SK-N-SH treated with all-trans-retinoic acid at 6 μM for 48 hours (cell line): ENCODE data around the gene BPIFB1.

ENCODE experiments used
- ATAC-seq: fragments of 200-7000 bp; cut with Tn5 transposase; 3 replicates; pipeline ENCODE4 v1.9.1; 2020; ENCODE audit warnings: mild to moderate bottlenecking, moderate library complexity
- ARNTL ChIP-seq: fragments of 450-650 bp; formaldehyde crosslinking; IDR thresholded peaks from 2 replicates; pipeline ENCODE4 v1.5.0; 2020; ENCODE audit warnings: low read depth, mild to moderate bottlenecking, moderate library complexity, borderline replicate concordance
- BACH2 ChIP-seq: fragments of 250-450 bp; sonication (Bioruptor Pico); IDR thresholded peaks from 2 replicates; pipeline ENCODE4 v1.9.0; 2021; ENCODE audit warnings: mild to moderate bottlenecking, borderline replicate concordance
- GLIS3 ChIP-seq: fragments of 250-450 bp; sonication (Bioruptor Pico); IDR thresholded peaks from 2 replicates; pipeline ENCODE4 v1.5.0; 2020; ENCODE audit warnings: mild to moderate bottlenecking, moderate library complexity
- ISL1 ChIP-seq: fragments of 250-450 bp; sonication (Bioruptor Pico); IDR thresholded peaks from 2 replicates; pipeline ENCODE4 v2.1.2; 2022; ENCODE audit warnings: mild to moderate bottlenecking, moderate library complexity
- OSR1 ChIP-seq: fragments of 250-450 bp; sonication (Bioruptor Pico); IDR thresholded peaks from 2 replicates; pipeline ENCODE4 v1.8.0; 2022; ENCODE audit warnings: moderate library complexity, mild to moderate bottlenecking, inconsistent platforms
- PPARA ChIP-seq: fragments of 250-450 bp; sonication (Bioruptor Pico); IDR thresholded peaks from 2 replicates; pipeline ENCODE4 v1.5.0; 2020; ENCODE audit warnings: mild to moderate bottlenecking, borderline replicate concordance
- RARB ChIP-seq: fragments of 250-450 bp; sonication (Bioruptor Pico); IDR thresholded peaks from 2 replicates; pipeline ENCODE4 v1.8.0; 2021; ENCODE audit warnings: mild to moderate bottlenecking, moderate library complexity
- SNAI2 ChIP-seq: fragments of 250-450 bp; sonication (Bioruptor Pico); IDR thresholded peaks from 2 replicates; pipeline ENCODE4 v1.5.0; 2020; ENCODE audit warnings: mild to moderate bottlenecking, moderate library complexity
- TCF4 ChIP-seq: fragments of 250-450 bp; sonication (Bioruptor Pico); IDR thresholded peaks from 2 replicates; pipeline ENCODE4 v1.8.0; 2021; ENCODE audit warnings: mild to moderate bottlenecking, moderate library complexity, borderline replicate concordance
- ZC3H10 ChIP-seq: fragments of 250-450 bp; sonication (Bioruptor Pico); IDR thresholded peaks from 2 replicates; pipeline ENCODE4 v1.5.1; 2021; ENCODE audit warnings: mild to moderate bottlenecking, moderate library complexity
- ZFP3 ChIP-seq: fragments of 250-450 bp; sonication (Bioruptor Pico); IDR thresholded peaks from 2 replicates; pipeline ENCODE4 v1.5.0; 2020; ENCODE audit warnings: mild to moderate bottlenecking, moderate library complexity
- ZFP30 ChIP-seq: fragments of 450-650 bp; formaldehyde crosslinking; IDR thresholded peaks from 2 replicates; pipeline ENCODE4 v1.5.0; 2022; ENCODE audit warnings: mild to moderate bottlenecking, moderate library complexity
- ZNF565 ChIP-seq: fragments of 450-650 bp; formaldehyde crosslinking; conservative IDR thresholded peaks from 2 replicates; pipeline ENCODE4 v1.5.0; 2020; ENCODE audit warnings: low read depth, mild to moderate bottlenecking, moderate library complexity
- ZNF70 ChIP-seq: fragments of 450-650 bp; formaldehyde crosslinking; IDR thresholded peaks from 2 replicates; pipeline ENCODE4 v1.5.0; 2020; ENCODE audit warnings: mild to moderate bottlenecking, moderate library complexity
- ZNF8 ChIP-seq: fragments of 450-650 bp; formaldehyde crosslinking; IDR thresholded peaks from 2 replicates; pipeline ENCODE4 v1.5.0; 2020; ENCODE audit warnings: mild to moderate bottlenecking, moderate library complexity
- TF ChIP-seq, protein P1 (sequence below): fragments of 250-450 bp; sonication (Bioruptor Pico); IDR thresholded peaks from 2 replicates; pipeline ENCODE4 v1.8.0; 2020; ENCODE audit warnings: mild to moderate bottlenecking, moderate library complexity, borderline replicate concordance
- TF ChIP-seq, protein P2 (sequence below): fragments of 250-450 bp; sonication (Bioruptor Pico); IDR thresholded peaks from 2 replicates; pipeline ENCODE4 v1.5.1; 2020; ENCODE audit warnings: low read depth, mild to moderate bottlenecking, moderate library complexity
- TF ChIP-seq, protein P3 (sequence below): fragments of 250-450 bp; sonication (Bioruptor Pico); IDR thresholded peaks from 2 replicates; pipeline ENCODE4 v1.5.1; 2021; ENCODE audit warnings: mild to moderate bottlenecking, moderate library complexity
- TF ChIP-seq, protein P4 (sequence below): fragments of 250-450 bp; sonication (Bioruptor Pico); IDR thresholded peaks from 2 replicates; pipeline ENCODE4 v1.5.0; 2020; ENCODE audit warnings: mild to moderate bottlenecking, moderate library complexity

BPIFB1 gene

DNA sequence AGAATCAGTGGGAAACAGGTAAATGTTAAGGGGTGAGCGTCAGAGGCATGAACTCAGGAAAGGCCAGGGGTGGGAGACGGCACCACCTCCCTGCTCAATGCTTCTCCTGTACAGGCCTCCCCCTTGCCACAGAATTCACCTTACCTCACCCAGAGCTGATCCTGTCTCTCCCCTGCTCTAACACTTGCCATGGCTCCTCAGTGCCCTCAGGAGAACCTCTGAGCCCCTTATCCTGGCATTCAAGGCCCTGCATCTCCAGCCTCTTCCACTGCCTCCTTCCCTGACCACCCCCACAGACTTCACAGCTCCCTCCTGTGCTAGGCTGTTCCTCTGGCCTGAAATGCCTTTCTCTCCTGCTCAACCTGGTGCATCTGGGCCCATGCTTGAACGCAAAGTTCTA, 33.9 kb downstream of the BPIFB1 start:
- no peak for TF ChIP-seq GLIS3
- no peak for ATAC-seq

DNA sequence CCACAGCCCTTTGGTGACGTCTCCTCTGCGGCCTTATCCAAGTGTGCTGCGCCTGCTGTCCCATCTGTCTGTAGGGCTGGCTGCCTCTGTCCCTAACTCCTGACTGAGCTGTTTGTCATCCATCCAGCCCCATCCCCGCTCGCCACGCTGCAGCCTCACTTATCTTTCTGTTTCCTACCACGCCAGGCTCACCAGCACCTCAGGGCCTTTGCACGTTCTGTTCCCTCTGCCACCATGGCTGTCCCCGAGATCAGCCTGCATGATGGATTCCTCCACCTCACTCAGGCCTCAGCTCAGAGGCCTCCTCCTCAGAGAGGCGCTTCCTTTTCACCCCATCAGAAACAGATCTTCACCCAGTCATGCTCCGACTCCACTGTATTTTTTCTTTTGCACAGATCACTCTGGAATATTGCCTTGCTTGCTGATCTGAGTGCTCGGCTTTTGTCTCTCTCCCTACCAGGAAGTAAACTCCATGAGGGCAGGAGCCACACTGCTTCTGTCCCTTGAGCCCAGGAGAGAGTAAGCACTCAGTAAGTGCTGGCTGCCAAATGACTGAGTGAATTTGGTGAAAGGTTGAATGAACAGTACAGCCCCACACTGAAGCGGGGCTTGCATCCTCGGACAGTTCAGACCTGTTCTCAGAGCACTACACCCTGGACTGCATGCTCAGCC, 34.5 kb downstream of the BPIFB1 start:
- TF ChIP-seq, protein P1, sequence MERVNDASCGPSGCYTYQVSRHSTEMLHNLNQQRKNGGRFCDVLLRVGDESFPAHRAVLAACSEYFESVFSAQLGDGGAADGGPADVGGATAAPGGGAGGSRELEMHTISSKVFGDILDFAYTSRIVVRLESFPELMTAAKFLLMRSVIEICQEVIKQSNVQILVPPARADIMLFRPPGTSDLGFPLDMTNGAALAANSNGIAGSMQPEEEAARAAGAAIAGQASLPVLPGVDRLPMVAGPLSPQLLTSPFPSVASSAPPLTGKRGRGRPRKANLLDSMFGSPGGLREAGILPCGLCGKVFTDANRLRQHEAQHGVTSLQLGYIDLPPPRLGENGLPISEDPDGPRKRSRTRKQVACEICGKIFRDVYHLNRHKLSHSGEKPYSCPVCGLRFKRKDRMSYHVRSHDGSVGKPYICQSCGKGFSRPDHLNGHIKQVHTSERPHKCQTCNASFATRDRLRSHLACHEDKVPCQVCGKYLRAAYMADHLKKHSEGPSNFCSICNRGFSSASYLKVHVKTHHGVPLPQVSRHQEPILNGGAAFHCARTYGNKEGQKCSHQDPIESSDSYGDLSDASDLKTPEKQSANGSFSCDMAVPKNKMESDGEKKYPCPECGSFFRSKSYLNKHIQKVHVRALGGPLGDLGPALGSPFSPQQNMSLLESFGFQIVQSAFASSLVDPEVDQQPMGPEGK (CRISPR knock-in tag): no peak
- TF ChIP-seq ARNTL (CRISPR knock-in tag) (no peak), OSR1 (CRISPR knock-in tag) (no peak), ZNF565 (CRISPR knock-in tag) (no peak), ZNF8 (no peak), ZFP3 (CRISPR knock-in tag) (no peak), ZFP30 (CRISPR knock-in tag) (no peak), BACH2 (no peak), ZNF70 (CRISPR knock-in tag) (no peak), PPARA (CRISPR knock-in tag) (no peak), SNAI2 (CRISPR knock-in tag) (no peak)
- TF ChIP-seq, protein P2, sequence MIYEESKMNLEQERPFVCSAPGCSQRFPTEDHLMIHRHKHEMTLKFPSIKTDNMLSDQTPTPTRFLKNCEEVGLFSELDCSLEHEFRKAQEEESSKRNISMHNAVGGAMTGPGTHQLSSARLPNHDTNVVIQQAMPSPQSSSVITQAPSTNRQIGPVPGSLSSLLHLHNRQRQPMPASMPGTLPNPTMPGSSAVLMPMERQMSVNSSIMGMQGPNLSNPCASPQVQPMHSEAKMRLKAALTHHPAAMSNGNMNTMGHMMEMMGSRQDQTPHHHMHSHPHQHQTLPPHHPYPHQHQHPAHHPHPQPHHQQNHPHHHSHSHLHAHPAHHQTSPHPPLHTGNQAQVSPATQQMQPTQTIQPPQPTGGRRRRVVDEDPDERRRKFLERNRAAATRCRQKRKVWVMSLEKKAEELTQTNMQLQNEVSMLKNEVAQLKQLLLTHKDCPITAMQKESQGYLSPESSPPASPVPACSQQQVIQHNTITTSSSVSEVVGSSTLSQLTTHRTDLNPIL (CRISPR knock-in tag): no peak
- TF ChIP-seq, protein P3, sequence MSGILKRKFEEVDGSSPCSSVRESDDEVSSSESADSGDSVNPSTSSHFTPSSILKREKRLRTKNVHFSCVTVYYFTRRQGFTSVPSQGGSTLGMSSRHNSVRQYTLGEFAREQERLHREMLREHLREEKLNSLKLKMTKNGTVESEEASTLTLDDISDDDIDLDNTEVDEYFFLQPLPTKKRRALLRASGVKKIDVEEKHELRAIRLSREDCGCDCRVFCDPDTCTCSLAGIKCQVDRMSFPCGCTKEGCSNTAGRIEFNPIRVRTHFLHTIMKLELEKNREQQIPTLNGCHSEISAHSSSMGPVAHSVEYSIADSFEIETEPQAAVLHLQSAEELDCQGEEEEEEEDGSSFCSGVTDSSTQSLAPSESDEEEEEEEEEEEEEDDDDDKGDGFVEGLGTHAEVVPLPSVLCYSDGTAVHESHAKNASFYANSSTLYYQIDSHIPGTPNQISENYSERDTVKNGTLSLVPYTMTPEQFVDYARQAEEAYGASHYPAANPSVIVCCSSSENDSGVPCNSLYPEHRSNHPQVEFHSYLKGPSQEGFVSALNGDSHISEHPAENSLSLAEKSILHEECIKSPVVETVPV (CRISPR knock-in tag): no peak
- no peak for ATAC-seq

DNA sequence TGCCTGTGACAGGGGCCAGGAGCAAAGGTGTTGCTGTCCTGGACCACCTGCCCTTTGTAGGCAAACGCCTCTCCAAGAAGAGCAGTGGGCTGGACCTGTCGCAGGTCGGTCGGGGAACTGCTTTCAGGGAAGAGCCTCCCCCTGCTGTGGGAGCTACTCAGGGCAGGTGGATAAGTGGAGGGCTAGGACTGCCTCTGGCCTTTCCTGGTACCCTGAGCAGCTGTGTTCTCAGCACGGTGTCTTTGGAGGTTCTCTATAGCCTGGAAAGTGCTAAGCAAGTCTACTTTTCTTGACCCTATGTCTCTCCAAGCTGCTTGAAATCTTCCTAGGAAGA, 35.0 kb downstream of the BPIFB1 start:
- TF ChIP-seq, protein P4, sequence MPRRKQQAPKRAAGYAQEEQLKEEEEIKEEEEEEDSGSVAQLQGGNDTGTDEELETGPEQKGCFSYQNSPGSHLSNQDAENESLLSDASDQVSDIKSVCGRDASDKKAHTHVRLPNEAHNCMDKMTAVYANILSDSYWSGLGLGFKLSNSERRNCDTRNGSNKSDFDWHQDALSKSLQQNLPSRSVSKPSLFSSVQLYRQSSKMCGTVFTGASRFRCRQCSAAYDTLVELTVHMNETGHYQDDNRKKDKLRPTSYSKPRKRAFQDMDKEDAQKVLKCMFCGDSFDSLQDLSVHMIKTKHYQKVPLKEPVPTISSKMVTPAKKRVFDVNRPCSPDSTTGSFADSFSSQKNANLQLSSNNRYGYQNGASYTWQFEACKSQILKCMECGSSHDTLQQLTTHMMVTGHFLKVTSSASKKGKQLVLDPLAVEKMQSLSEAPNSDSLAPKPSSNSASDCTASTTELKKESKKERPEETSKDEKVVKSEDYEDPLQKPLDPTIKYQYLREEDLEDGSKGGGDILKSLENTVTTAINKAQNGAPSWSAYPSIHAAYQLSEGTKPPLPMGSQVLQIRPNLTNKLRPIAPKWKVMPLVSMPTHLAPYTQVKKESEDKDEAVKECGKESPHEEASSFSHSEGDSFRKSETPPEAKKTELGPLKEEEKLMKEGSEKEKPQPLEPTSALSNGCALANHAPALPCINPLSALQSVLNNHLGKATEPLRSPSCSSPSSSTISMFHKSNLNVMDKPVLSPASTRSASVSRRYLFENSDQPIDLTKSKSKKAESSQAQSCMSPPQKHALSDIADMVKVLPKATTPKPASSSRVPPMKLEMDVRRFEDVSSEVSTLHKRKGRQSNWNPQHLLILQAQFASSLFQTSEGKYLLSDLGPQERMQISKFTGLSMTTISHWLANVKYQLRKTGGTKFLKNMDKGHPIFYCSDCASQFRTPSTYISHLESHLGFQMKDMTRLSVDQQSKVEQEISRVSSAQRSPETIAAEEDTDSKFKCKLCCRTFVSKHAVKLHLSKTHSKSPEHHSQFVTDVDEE: no peak
- no peak for ATAC-seq

DNA sequence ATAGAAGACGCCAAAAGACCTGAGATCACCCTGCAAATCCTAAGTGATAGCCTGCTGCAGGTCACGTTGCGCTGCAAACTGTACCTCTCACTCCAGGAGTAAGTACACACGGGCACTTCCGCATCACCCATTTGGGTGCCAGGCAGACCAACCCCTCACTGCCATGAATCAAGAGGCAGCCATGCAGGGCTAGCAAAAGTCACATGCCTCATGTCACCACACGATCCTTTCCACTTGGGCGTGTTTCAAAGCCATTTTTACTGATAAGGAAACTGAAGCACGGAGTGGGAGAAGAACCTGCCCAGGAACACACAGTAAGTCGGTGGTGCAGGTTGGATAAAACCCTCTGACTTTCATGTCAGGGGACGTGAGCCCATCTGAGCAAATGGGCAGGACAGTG, 37.0 kb downstream of the BPIFB1 start:
- ATAC-seq: no peak
- TF ChIP-seq ZFP30 (CRISPR knock-in tag) (no peak), ARNTL (CRISPR knock-in tag) (no peak), ZFP3 (CRISPR knock-in tag) (no peak), SNAI2 (CRISPR knock-in tag) (no peak)

DNA sequence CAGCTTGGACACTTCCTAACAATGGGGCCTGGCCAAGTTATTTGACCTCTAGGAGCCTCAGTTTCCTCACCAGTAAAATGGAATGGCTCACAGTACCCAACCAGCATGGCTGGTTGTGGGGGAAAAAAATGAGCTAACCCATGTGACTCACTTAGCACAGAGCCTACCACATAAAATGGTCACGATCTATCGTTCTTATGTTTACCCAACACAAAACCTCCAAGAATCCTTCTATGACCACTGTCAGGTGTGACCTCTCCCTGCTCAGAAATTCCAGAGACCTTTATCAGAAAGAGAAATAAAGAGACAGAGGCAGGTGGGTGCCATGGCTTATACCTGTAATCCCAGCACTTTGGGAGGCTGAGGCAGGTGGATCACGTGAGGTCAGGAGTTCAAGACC, 39.4 kb downstream of the BPIFB1 start:
- ATAC-seq: no peak
- TF ChIP-seq ARNTL (CRISPR knock-in tag) (no peak), ZNF8 (no peak), TCF4 (CRISPR knock-in tag) (no peak), OSR1 (CRISPR knock-in tag) (no peak), ZFP30 (CRISPR knock-in tag) (no peak), ZC3H10 (CRISPR knock-in tag) (no peak), GLIS3 (no peak), RARB (CRISPR knock-in tag) (no peak), ISL1 (CRISPR knock-in tag) (no peak), SNAI2 (CRISPR knock-in tag) (no peak), BACH2 (no peak), PPARA (CRISPR knock-in tag) (no peak)
- TF ChIP-seq, protein P3 (CRISPR knock-in tag): no peak
- TF ChIP-seq, protein P2 (CRISPR knock-in tag): no peak
- TF ChIP-seq, protein P4: no peak
